HepG2 (cell line): ENCODE measurements around the gene GATM. TPM values are rescaled to one million over a fixed set of nuclear protein-coding genes. Genes with fewer than 3 reads are reported as not detected.
A peak's percentile ranks its signal among the peaks of the same experiment; 100 is the strongest.

Experiments
- ARHGAP35 ChIP-seq: sonication (generic); formaldehyde crosslinking; IDR thresholded peaks from 2 replicates; pipeline ENCODE4 v1.9.0; 2022; ENCODE audit warnings: mild to moderate bottlenecking, inconsistent platforms, moderate library complexity, missing genetic modification reagents, borderline replicate concordance
- BRD4 ChIP-seq: sonication (generic); formaldehyde crosslinking; IDR thresholded peaks from 2 replicates; pipeline ENCODE4 v1.4.0; 2020; ENCODE audit warnings: missing genetic modification reagents
- LCORL ChIP-seq, 2 experiments: fragments of 450-650 bp in 1 of 2; sonication (generic) in 1 of 2; formaldehyde crosslinking in 1 of 2; IDR thresholded peaks; 2 replicates each; pipeline versions ENCODE4 v1.5.0 to v1.6.1; 2017 to 2020; ENCODE audit warnings: antibody characterized with exemption in 1 of 2, missing genetic modification reagents in 1 of 2
- MBNL3 ChIP-seq: fragments of 250-450 bp; sonication (Bioruptor Pico); conservative IDR thresholded peaks from 2 replicates; pipeline ENCODE4 v1.8.0; 2022; ENCODE audit warnings: mild to moderate bottlenecking, inconsistent platforms
- MYC ChIP-seq: sonication (generic); formaldehyde crosslinking; IDR thresholded peaks from 2 replicates; pipeline ENCODE4 v1.9.0; 2021; ENCODE audit warnings: missing genetic modification reagents, borderline replicate concordance
- PCBP2 ChIP-seq: fragments of 200-400 bp; formaldehyde crosslinking; optimal IDR thresholded peaks from 2 replicates; pipeline ENCODE3; 2018; ENCODE audit warnings: low read length, low read depth; ENCODE audit not compliant: poor library complexity, severe bottlenecking
- POLR2AphosphoS5 ChIP-seq: IDR thresholded peaks from 2 replicates; pipeline ENCODE4 v1.6.1; 2012; ENCODE audit warnings: low read depth, low read length
- RBFOX2 ChIP-seq: fragments of 200-400 bp; formaldehyde crosslinking; IDR thresholded peaks from 2 replicates; pipeline ENCODE4 v1.6.1; 2017; ENCODE audit warnings: low read depth, mild to moderate bottlenecking, low read length
- U2AF2 ChIP-seq: fragments of 200-400 bp; formaldehyde crosslinking; IDR thresholded peaks from 2 replicates; pipeline ENCODE4 v1.6.1; 2017; ENCODE audit warnings: low read depth, mild to moderate bottlenecking, low read length
- ZMYM4 ChIP-seq: sonication (generic); formaldehyde crosslinking; IDR thresholded peaks from 2 replicates; pipeline ENCODE4 v1.8.1; 2023; ENCODE audit warnings: mild to moderate bottlenecking, missing genetic modification reagents
- ZNF264 ChIP-seq: sonication (generic); formaldehyde crosslinking; IDR thresholded peaks from 2 replicates; pipeline ENCODE4 v1.4.0; 2020; ENCODE audit warnings: missing genetic modification reagents
- ZNF782 ChIP-seq: sonication (generic); formaldehyde crosslinking; IDR thresholded peaks from 2 replicates; pipeline ENCODE4 v1.4.0; 2020; ENCODE audit warnings: missing genetic modification reagents, mild to moderate bottlenecking, borderline replicate concordance
- ZNF816 ChIP-seq: sonication (generic); formaldehyde crosslinking; IDR thresholded peaks from 2 replicates; pipeline ENCODE4 v1.8.0; 2022; ENCODE audit warnings: missing genetic modification reagents, mild to moderate bottlenecking, borderline replicate concordance
- polyA plus RNA-seq, 8 experiments: library from polyadenylated mRNA; depleted of rRNA in 3 of 8; stranded (reverse) in 7 of 8; unstranded in 1 of 8; fragments of >200 nt; fragmentation: Illumina TruSeq in 4 of 8; extraction: Trizol in 4 of 8; gene quantifications; 2 replicates each; pipeline versions ENCODE4 v1.2.1 to v1.2.3, GENCODE V29; 2011 to 2016; ENCODE audit warnings: low read depth in 4 of 8, missing spikeins in 1 of 8, mixed read lengths in 1 of 8; ENCODE audit not compliant: insufficient read depth in 1 of 8
- total RNA-seq, 5 experiments: library from RNA; depleted of rRNA; stranded (reverse); fragments of >200 nt; fragmentation: Illumina TruSeq; extraction: Trizol; gene quantifications; 2 replicates each; pipeline ENCODE4 v1.2.3, GENCODE V29; 2016; ENCODE audit warnings: low read depth in 1 of 5
- TF ChIP-seq, protein P1 (sequence below): conservative IDR thresholded peaks from 2 replicates; pipeline ENCODE4 v1.6.1; 2018; ENCODE audit warnings: missing genetic modification reagents
- TF ChIP-seq, protein P2 (sequence below): sonication (generic); formaldehyde crosslinking; IDR thresholded peaks from 2 replicates; pipeline ENCODE4 v1.5.0; 2020; ENCODE audit warnings: mild to moderate bottlenecking, missing genetic modification reagents

GATM gene
- total and polyA plus RNA-seq, 2 of the 13 experiments (the other 11 are each of a cell fraction or from before 2014, with no cell fraction given): 2.1 to 16.8 TPM

DNA sequence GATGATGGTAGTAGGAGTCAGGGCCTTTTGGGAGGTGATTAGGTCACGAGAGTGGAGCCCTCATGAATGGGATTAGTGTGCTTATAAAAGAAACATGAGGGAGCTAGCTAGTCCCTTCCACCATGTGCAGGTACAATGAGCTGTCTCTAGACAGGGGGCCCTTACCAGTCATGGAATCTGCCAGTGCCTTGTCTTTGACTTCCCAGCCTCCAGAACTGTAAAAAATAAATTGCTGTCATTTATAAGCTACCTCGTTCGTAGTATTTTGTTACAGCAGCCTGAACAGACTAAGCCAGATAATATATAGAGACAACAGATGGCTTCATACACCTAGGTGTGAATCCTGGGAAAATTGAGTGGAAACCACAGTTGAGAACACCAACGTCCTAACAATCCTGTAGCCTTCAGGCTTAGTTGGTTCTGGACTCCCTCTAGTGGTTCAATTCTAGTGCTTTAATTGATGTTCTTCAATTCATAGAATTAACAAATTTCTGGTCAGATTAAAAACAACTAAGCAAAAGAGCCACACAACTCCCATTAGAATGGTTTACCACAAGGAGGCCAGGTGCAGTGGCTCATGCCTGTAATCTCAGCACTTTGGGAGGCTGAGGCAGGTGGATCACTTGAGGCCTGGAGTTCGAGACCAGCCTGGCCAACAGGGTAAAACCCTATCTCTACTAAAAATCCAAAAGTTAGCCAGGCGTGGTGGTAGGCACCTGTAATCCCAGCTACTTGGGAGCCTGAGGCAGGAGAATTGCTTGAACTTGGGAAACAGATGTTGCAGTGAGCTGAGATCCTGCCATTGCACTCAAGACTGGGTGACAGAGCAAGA lies 21.3 kb upstream of the GATM start (continued):
- TF ChIP-seq RBFOX2 (no peak), POLR2AphosphoS5 (no peak), ZNF264 (CRISPR knock-in tag) (no peak), LCORL (IDR thresholded peaks at IDR 0.05) (no peak), LCORL (CRISPR knock-in tag; IDR thresholded peaks at IDR 0.05) (no peak), ARHGAP35 (CRISPR knock-in tag) (no peak), MBNL3 (CRISPR knock-in tag) (no peak), ZMYM4 (peak; percentile 29; the same call in 1 of the 2 replicates), MYC (CRISPR knock-in tag) (no peak), BRD4 (no peak), PCBP2 (no peak), ZNF782 (CRISPR knock-in tag) (no peak), ZNF816 (CRISPR knock-in tag) (0 out of 2 replicates have a peak, but pooled peaks have one; percentile 34), U2AF2 (no peak)
- TF ChIP-seq, protein P1, sequence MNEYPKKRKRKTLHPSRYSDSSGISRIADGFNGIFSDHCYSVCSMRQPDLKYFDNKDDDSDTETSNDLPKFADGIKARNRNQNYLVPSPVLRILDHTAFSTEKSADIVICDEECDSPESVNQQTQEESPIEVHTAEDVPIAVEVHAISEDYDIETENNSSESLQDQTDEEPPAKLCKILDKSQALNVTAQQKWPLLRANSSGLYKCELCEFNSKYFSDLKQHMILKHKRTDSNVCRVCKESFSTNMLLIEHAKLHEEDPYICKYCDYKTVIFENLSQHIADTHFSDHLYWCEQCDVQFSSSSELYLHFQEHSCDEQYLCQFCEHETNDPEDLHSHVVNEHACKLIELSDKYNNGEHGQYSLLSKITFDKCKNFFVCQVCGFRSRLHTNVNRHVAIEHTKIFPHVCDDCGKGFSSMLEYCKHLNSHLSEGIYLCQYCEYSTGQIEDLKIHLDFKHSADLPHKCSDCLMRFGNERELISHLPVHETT (CRISPR knock-in tag): no peak
- TF ChIP-seq, protein P2, sequence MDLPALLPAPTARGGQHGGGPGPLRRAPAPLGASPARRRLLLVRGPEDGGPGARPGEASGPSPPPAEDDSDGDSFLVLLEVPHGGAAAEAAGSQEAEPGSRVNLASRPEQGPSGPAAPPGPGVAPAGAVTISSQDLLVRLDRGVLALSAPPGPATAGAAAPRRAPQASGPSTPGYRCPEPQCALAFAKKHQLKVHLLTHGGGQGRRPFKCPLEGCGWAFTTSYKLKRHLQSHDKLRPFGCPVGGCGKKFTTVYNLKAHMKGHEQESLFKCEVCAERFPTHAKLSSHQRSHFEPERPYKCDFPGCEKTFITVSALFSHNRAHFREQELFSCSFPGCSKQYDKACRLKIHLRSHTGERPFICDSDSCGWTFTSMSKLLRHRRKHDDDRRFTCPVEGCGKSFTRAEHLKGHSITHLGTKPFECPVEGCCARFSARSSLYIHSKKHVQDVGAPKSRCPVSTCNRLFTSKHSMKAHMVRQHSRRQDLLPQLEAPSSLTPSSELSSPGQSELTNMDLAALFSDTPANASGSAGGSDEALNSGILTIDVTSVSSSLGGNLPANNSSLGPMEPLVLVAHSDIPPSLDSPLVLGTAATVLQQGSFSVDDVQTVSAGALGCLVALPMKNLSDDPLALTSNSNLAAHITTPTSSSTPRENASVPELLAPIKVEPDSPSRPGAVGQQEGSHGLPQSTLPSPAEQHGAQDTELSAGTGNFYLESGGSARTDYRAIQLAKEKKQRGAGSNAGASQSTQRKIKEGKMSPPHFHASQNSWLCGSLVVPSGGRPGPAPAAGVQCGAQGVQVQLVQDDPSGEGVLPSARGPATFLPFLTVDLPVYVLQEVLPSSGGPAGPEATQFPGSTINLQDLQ: no peak
